ENCODE data around the gene IFNL4. TPM values are rescaled to one million over a fixed set of nuclear protein-coding genes. Genes with fewer than 3 reads are reported as not detected.

The IFNL4 gene
- total RNA-seq, 1 experiment from 2014 or later, result not detected

GRCh38 chr19:39263912-39264305, 15.3 kb upstream of the IFNL4 start:
- H2BK12ac ChIP-seq (ENCODE audit: insufficient read length, low read depth, low read length), result no peak overlapping the region
- H3T11ph ChIP-seq (ENCODE audit: low read length), result no peak overlapping the region
- H3K79me1 ChIP-seq (ENCODE audit: insufficient read depth, low read depth, low read length, poor library complexity, severe bottlenecking), result no peaks in the 10 kb centered on the region
- H3K23me2 ChIP-seq (ENCODE audit: insufficient read length, low read depth, low read length, poor library complexity, severe bottlenecking), result peaks cover 5% of the 10 kb centered on the region
- H2BK5ac ChIP-seq (ENCODE audit: insufficient read length, low read length), result no peak overlapping the region
- WGBS (ENCODE audit: extremely low coverage, insufficient read length, low lambda C conversion rate), result no CpG with 5 or more reads among the region's 17 CpGs
- H3K23ac ChIP-seq (ENCODE audit: insufficient read length, low read depth, low read length), result no peak overlapping the region
- no peak overlapping the region for H2BK15ac ChIP-seq (ENCODE audit: low read depth, low read length)
- no peak overlapping the region for H4K8ac ChIP-seq (replicated peaks; ENCODE audit: insufficient read length, low read depth, low read length)
- no peaks in the 10 kb centered on the region for H3K4me1 ChIP-seq (ENCODE audit: insufficient read depth, low read length)
- H3K79me2 ChIP-seq (ENCODE audit: insufficient read depth, low read length), result no peaks in the 10 kb centered on the region
- H3K14ac ChIP-seq (ENCODE audit: insufficient read depth, low read length), result no peak overlapping the region
- H2AFZ ChIP-seq (ENCODE audit: low read length), result no peak overlapping the region
- peaks cover 36% of the 10 kb centered on the region for H3K27me3 ChIP-seq (ENCODE audit: insufficient read depth, low read length)
- no peak overlapping the region for H3K27ac ChIP-seq (ENCODE audit: insufficient read length, low read depth, low read length)
- H2AK5ac ChIP-seq (ENCODE audit: insufficient read length, low read length), result no peak overlapping the region
- Mint-ChIP-seq H3K36me3 (ENCODE audit: insufficient read depth in 1 of 3, low read depth in 3 of 3) (no peaks in the 10 kb centered on the region; a peak in 2 of 7 replicates), H3K4me1 (peaks cover 5 to 16% of the 10 kb centered on the region in 2 experiments), H3K4me3 (peak overlapping the region in 1 of 2 experiments; percentile 77; a peak in 3 of 5 replicates), H3K9me3 (peaks cover 4 to 9% of the 10 kb centered on the region in 2 experiments; a peak in 3 of 5 replicates), H3K27ac (no peak overlapping the region), H3K27me3 (ENCODE audit: low read depth) (peaks cover 85% of the 10 kb centered on the region)
- no peak overlapping the region for H2BK120ac ChIP-seq (ENCODE audit: low read depth, low read length, poor library complexity, severe bottlenecking)
- no peak overlapping the region for H2BK20ac ChIP-seq (ENCODE audit: low read depth, low read length, poor library complexity, severe bottlenecking)
- H3K9ac ChIP-seq (ENCODE audit: extremely low read depth, insufficient read length, low read length), result no peak overlapping the region
- peak; percentile 35; the same call in 1 of the 3 replicates for TF ChIP-seq CTCF (conservative IDR thresholded peaks at IDR 0.05)
- peak overlapping the region; percentile 31 for H3K4me2 ChIP-seq (ENCODE audit: insufficient read depth, insufficient read length, low read length)
- no peak overlapping the region for H4K91ac ChIP-seq (ENCODE audit: insufficient read length, low read depth, low read length)
- H4K20me1 ChIP-seq (ENCODE audit: control insufficient read depth, insufficient read depth, insufficient read length), result no peaks in the 10 kb centered on the region
- no peaks in the 10 kb centered on the region for H3K9me3 ChIP-seq (ENCODE audit: control insufficient read depth, low read depth, low read length)
- DNase-seq, result peak; percentile 60
- H3K4ac ChIP-seq (ENCODE audit: low read depth, low read length), result no peak overlapping the region
- no peak overlapping the region for H4K5ac ChIP-seq (ENCODE audit: insufficient read length, low read depth, low read length)
- H3K18ac ChIP-seq (ENCODE audit: insufficient read length, low read depth, low read length), result no peak overlapping the region
- no peak overlapping the region for H3K56ac ChIP-seq (ENCODE audit: insufficient read length, low read depth, low read length)
